ENCODE results near the gene CDK5R1.

DNA sequence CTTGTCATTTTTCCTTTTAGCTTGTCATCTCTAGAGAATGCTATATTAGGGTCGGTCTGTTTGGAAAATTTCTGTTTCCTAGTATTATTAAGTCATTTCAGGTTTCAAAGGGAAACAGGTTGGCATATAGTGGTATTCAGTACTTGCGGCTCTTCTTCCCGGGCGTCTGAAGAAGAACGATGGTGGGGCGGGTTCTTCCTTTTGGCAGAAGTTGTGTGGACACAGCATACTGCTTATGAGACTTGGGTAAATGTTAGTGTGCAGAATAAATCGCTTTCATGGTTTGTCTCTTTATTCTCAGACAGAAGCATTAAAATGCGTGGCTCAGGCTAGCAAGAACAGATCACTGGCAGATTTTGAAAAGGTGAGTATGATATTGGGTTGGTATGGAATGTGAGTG lies 9.6 kb upstream of the CDK5R1 start:
- TF ChIP-seq EZH2 (IDR thresholded peaks at IDR 0.05; ENCODE audit: low read length): no peak
- TF ChIP-seq, protein P1, sequence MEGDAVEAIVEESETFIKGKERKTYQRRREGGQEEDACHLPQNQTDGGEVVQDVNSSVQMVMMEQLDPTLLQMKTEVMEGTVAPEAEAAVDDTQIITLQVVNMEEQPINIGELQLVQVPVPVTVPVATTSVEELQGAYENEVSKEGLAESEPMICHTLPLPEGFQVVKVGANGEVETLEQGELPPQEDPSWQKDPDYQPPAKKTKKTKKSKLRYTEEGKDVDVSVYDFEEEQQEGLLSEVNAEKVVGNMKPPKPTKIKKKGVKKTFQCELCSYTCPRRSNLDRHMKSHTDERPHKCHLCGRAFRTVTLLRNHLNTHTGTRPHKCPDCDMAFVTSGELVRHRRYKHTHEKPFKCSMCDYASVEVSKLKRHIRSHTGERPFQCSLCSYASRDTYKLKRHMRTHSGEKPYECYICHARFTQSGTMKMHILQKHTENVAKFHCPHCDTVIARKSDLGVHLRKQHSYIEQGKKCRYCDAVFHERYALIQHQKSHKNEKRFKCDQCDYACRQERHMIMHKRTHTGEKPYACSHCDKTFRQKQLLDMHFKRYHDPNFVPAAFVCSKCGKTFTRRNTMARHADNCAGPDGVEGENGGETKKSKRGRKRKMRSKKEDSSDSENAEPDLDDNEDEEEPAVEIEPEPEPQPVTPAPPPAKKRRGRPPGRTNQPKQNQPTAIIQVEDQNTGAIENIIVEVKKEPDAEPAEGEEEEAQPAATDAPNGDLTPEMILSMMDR (optimal IDR thresholded peaks at IDR 0.05 in 1 of 3, IDR thresholded peaks at IDR 0.05 in 1 of 3, conservative IDR thresholded peaks at IDR 0.05 in 1 of 3; ENCODE audit: extremely low read depth in 1 of 3, insufficient read depth in 2 of 3, low read length in 3 of 3): no peak

All from keratinocyte (primary cell).